Prostate gland (tissue), 2 donors: ENCODE measurements around the gene ARHGEF2.

Experiments
- POLR2AphosphoS5 ChIP-seq: sonication (generic); formaldehyde crosslinking; IDR thresholded peaks from one replicate; pipeline ENCODE4 v1.6.1; 2017; ENCODE audit warnings: antibody characterized with exemption
- TF ChIP-seq, protein P1 (sequence below), 4 experiments: fragments of 200-600 bp in 2 of 4; fragments of 450-650 bp in 2 of 4; sonication (generic) in 2 of 4; IDR thresholded peaks; 1 replicate in 3 of 4; 2 replicates in 1 of 4; pipeline ENCODE4 v1.5.1; 2016 to 2019; ENCODE audit warnings: antibody characterized with exemption in 4 of 4, mild to moderate bottlenecking in 2 of 4, moderate library complexity in 2 of 4

- no peak for TF ChIP-seq POLR2AphosphoS5
- TF ChIP-seq, protein P1, sequence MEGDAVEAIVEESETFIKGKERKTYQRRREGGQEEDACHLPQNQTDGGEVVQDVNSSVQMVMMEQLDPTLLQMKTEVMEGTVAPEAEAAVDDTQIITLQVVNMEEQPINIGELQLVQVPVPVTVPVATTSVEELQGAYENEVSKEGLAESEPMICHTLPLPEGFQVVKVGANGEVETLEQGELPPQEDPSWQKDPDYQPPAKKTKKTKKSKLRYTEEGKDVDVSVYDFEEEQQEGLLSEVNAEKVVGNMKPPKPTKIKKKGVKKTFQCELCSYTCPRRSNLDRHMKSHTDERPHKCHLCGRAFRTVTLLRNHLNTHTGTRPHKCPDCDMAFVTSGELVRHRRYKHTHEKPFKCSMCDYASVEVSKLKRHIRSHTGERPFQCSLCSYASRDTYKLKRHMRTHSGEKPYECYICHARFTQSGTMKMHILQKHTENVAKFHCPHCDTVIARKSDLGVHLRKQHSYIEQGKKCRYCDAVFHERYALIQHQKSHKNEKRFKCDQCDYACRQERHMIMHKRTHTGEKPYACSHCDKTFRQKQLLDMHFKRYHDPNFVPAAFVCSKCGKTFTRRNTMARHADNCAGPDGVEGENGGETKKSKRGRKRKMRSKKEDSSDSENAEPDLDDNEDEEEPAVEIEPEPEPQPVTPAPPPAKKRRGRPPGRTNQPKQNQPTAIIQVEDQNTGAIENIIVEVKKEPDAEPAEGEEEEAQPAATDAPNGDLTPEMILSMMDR (IDR thresholded peaks at IDR 0.05) = no peak
Measured at GRCh38 chr1:155929057-155929456, 49.3 kb downstream of the ARHGEF2 start.
